Rectal smooth muscle tissue (tissue), 1 donor: ENCODE data around the gene COQ10A.
A peak's percentile ranks its signal among the peaks of the same experiment; 100 is the strongest.

Experiments
- H3K27ac ChIP-seq: one replicate; pipeline ENCODE4 v1.7.0; 2013; ENCODE audit warnings: low read depth, low read length, inconsistent platforms
- H3K27me3 ChIP-seq: one replicate; pipeline ENCODE4 v1.7.0; 2013; ENCODE audit warnings: low read length; ENCODE audit not compliant: control insufficient read depth, insufficient read depth
- H3K36me3 ChIP-seq: one replicate; pipeline ENCODE4 v1.7.0; 2013; ENCODE audit warnings: low read length; ENCODE audit not compliant: control insufficient read depth, insufficient read depth
- H3K4me1 ChIP-seq: one replicate; pipeline ENCODE4 v1.7.0; 2013; ENCODE audit warnings: low read length; ENCODE audit not compliant: control insufficient read depth, insufficient read depth
- H3K4me3 ChIP-seq: one replicate; pipeline ENCODE4 v1.7.0; 2013; ENCODE audit warnings: low read length
- H3K9ac ChIP-seq: one replicate; pipeline ENCODE4 v1.7.0; 2013; ENCODE audit warnings: low read length

COQ10A gene

GRCh38 chr12:56293795-56294194 lies 27.1 kb downstream of the COQ10A start:
- no peak overlapping the region for H3K27ac ChIP-seq
- H3K36me3 ChIP-seq, result peaks cover 8% of the 10 kb centered on the region
- H3K27me3 ChIP-seq, result no peaks in the 10 kb centered on the region
- H3K4me1 ChIP-seq, result peaks cover 6% of the 10 kb centered on the region
- no peak overlapping the region for H3K4me3 ChIP-seq
- H3K9ac ChIP-seq, result no peak overlapping the region

DNA sequence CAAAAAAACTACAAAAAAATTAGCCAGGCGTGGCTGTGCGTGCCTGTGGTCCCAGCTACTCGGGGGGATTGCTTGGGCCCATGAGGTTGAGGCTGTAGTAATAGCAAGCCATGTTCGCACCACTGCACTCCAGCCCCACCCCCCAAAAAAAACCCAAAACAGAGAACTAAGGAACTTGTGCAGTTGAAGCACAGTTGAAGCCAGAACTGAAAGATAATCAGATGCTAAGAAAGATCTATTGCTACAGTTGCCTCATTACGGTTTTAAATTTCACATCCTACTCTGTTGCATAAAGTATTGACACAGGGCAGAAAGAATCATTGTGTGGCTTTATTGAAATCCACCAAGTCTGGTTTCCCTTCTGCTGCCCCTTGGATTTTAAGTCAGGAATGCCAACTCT lies 29.6 kb downstream of the COQ10A start:
- no peaks in the 10 kb centered on the region for H3K27me3 ChIP-seq
- peaks cover 17% of the 10 kb centered on the region for H3K4me1 ChIP-seq
- peaks cover 4% of the 10 kb centered on the region for H3K36me3 ChIP-seq
- H3K27ac ChIP-seq, result no peak overlapping the region
- H3K4me3 ChIP-seq, result no peak overlapping the region
- no peak overlapping the region for H3K9ac ChIP-seq

GRCh38 chr12:56297400-56297799 lies 30.7 kb downstream of the COQ10A start:
- Histone ChIP-seq H3K4me1 (peaks cover 22% of the 10 kb centered on the region), H3K9ac (no peak overlapping the region), H3K27me3 (no peaks in the 10 kb centered on the region), H3K27ac (no peak overlapping the region), H3K36me3 (no peaks in the 10 kb centered on the region), H3K4me3 (no peak overlapping the region)

DNA sequence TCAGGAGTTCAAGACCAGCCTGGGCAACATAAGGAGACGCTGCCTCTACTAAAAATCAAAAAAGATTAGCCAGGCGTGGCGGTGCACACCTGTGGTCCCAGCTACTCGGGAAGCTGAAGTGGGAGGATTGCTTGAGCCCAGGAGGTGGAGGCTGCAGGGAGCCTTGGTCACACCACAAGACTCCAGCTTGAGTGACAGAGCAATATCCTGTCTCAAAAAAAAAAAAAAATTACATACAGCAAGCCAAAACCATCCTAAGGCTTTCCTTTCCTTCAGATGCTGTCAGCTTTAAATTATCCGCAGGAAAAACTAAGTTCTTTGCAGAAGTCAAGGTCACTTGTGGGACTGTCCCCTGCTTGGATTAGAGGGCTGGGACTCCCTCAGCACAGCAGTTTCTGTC lies 32.1 kb downstream of the COQ10A start:
- H3K36me3 ChIP-seq, result no peaks in the 10 kb centered on the region
- H3K9ac ChIP-seq, result no peak overlapping the region
- H3K27ac ChIP-seq, result no peak overlapping the region
- peaks cover 22% of the 10 kb centered on the region for H3K4me1 ChIP-seq
- H3K27me3 ChIP-seq, result no peaks in the 10 kb centered on the region
- peak overlapping the region; percentile 90 for H3K4me3 ChIP-seq

DNA sequence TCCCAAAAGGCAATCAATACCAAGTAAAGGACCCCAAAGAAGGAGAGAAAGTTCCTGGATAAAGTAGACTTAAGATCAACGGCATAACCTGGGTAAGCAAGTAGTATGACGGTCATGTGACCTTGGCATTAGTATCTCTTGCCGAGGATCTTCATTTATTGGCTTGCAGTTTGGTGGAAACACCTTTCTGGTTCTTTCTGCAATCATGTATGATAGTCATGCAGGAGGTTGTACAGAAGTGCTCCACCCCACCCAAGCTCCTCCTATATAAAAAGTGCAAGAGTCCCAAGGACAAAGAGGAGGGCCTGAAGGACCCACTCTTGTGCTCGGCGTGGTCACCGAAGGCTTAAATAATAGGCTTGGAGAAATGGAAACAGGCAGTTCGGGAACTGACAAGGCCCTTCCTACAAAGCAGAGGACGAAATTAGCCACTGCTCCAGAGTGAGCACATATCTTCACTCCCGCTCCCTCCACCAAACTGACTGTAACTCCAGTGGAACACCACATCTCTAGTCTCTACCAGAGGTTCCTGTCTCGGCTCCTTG lies 32.6 kb downstream of the COQ10A start:
- peak overlapping the region; percentile 90 for H3K4me3 ChIP-seq
- peaks cover 22% of the 10 kb centered on the region for H3K4me1 ChIP-seq

GRCh38 chr12:56299853-56300643 lies 33.3 kb downstream of the COQ10A start, which contains the start of gene CS:
CS (minus strand) TSS chr12:56300330; CDS start chr12:56300201, 129 bp downstream.
- H3K27ac ChIP-seq, result peak within 1 kb of the TSS; percentile 95
- no peaks in the 10 kb centered on the region for H3K27me3 ChIP-seq
- H3K36me3 ChIP-seq, result no peaks in the 10 kb centered on the region
- peaks cover 22% of the 10 kb centered on the region for H3K4me1 ChIP-seq
- peak within 1 kb of the TSS; percentile 90 for H3K4me3 ChIP-seq
- peak within 1 kb of the TSS; percentile 66 for H3K9ac ChIP-seq

More for the DNA sequence above, 32.6 kb downstream of the COQ10A start:
- Histone ChIP-seq H3K36me3 (no peaks in the 10 kb centered on the region), H3K9ac (peak overlapping the region; percentile 66), H3K27ac (peak overlapping the region; percentile 95), H3K27me3 (no peaks in the 10 kb centered on the region)

- Histone ChIP-seq H3K27ac (peak overlapping the region; percentile 95), H3K9ac (peak overlapping the region; percentile 40), H3K4me3 (peak overlapping the region; percentile 67), H3K4me1 (peaks cover 22% of the 10 kb centered on the region), H3K27me3 (no peaks in the 10 kb centered on the region), H3K36me3 (no peaks in the 10 kb centered on the region)
These were observed 34.1 kb downstream of the COQ10A start for GRCh38 chr12:56300644-56301464.

DNA sequence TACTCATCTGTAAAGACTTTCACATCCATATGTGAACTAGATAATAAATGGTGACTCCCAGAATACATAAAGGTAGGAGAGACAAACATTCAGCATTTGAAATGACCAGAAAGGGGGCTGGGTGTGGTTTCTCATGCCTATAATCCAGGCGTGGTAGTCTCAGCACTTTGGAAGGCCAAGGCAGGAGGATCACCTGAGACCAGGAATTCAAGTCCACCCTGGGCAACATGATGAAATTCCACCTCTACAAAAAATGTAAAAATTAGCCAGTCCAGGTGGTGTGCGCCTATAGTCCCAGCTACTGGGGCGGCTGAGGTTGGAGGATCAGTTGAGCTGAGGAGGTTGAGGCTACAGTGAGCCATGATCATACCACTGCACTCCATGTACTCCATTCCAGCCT lies 37.5 kb downstream of the COQ10A start:
- no peaks in the 10 kb centered on the region for H3K27me3 ChIP-seq

DNA sequence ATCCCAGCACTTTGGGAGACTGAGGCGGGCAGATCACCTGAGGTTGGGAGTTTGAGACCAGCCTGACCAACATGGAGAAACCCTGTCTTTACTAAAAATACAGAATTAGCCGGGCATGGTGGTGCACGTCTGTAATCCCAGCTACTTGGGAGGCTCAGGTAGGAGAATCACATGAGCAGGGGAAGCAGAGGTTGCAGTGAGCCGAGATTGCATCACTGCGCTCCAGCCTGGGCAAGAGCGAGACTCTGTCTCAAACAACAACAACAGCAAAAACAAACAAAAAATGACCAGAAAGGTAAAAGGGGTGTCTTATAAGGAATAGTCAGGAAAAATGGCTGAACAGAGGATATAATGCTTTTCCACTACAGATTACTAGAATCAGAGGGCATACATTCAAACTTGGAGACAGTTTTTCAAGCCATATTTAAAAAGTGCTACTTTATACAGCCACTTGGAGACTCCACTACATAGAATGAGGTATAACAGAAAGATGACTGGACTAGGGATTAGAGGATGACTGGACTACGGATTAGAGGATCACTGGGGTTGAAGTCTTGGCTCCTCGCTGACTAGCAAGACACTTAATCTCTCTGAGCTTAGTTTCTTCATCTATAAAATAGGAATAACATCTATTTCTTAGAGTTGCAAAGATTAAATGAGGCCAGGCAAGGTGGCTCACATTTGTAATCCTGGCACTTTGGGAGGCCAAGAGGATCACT lies 38.3 kb downstream of the COQ10A start:
- peaks cover 6% of the 10 kb centered on the region for H3K36me3 ChIP-seq
- H3K4me3 ChIP-seq, result no peak overlapping the region
- no peak overlapping the region for H3K27ac ChIP-seq
- no peaks in the 10 kb centered on the region for H3K27me3 ChIP-seq
- no peak overlapping the region for H3K9ac ChIP-seq
- H3K4me1 ChIP-seq, result peaks cover 12% of the 10 kb centered on the region

More for the DNA sequence above, 37.5 kb downstream of the COQ10A start:
- H3K4me1 ChIP-seq, result peaks cover 13% of the 10 kb centered on the region
- no peak overlapping the region for H3K4me3 ChIP-seq
- peaks cover 6% of the 10 kb centered on the region for H3K36me3 ChIP-seq
- H3K9ac ChIP-seq, result no peak overlapping the region
- no peak overlapping the region for H3K27ac ChIP-seq

DNA sequence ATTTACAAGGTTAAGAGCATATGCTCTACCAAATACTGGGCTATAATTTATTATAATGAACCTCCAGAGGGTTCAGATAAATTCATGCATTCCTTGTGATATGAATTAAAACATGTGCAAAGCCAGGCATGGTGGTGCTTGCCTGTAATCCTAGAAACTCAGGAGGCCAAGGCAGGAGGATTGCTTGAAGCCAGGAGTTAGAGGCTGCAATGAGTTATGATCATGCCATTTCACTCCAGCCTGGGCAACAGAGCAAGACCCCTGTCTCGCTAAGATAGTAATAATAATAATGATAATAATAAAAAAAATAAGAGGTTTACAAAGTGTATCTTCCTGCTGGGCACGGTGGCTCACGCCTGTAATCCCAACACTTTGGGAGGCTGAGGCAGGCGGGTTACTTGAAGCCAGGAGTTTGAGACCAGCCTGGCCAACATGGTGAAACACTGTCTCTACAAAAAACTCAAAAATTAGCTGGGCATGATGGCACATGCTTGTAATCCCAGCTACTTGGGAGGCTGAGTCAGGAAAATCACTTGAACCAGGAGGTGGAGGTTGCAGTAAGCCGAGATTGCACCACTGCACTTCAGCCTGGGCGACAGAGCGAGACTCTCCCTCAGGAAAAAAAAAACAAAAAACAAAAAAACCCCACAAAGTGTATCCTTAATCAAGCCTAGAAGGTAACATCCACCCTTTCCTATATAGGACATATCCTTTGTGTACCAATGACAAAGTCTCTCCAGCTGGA lies 40.7 kb downstream of the COQ10A start:
- H3K4me3 ChIP-seq, result no peak overlapping the region
- no peak overlapping the region for H3K9ac ChIP-seq
- H3K27me3 ChIP-seq, result no peaks in the 10 kb centered on the region
- H3K36me3 ChIP-seq, result peaks cover 6% of the 10 kb centered on the region
- H3K27ac ChIP-seq, result no peak overlapping the region
- H3K4me1 ChIP-seq, result peaks cover under 1% of the 10 kb centered on the region

DNA sequence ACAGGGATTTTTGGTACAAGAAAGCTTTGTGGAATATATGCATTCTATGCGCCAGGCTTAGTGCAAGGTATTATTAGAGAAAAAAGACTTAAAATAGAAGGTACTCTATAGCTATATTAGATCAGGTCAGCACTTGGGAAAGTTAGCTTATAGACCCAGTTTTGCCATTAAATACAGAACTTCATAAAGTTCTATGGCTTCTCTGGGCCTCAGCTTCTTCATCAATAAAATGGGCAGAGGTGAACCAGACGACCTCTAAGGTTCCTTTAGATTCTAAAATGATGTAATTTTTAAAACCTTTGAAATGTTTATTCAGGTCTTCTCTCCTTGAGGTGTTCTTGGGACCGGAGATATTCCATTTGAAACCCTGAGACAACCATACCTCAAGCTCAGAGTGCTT lies 42.0 kb downstream of the COQ10A start:
- Histone ChIP-seq H3K4me1 (no peaks in the 10 kb centered on the region), H3K27ac (no peak overlapping the region), H3K4me3 (no peak overlapping the region), H3K27me3 (no peaks in the 10 kb centered on the region), H3K9ac (no peak overlapping the region), H3K36me3 (peaks cover 6% of the 10 kb centered on the region)
